HepG2 (cell line): Measurements from ENCODE around the gene NR1H2.

Source experiments
- MAFK ChIP-seq, 2 experiments: IDR thresholded peaks in 1 of 2; conservative IDR thresholded peaks in 1 of 2; 2 replicates each; pipeline ENCODE4 v1.6.1; 2011; ENCODE audit warnings: improper control_type of control experiment in 2 of 2, low read length in 2 of 2
- POLR2A ChIP-seq, 2 experiments: IDR thresholded peaks; 2 replicates each; pipeline ENCODE4 v1.6.1; 2011; ENCODE audit warnings: low read depth in 2 of 2, low read length in 2 of 2, mild to moderate bottlenecking in 1 of 2, moderate library complexity in 1 of 2; ENCODE audit not compliant: insufficient read depth in 1 of 2
- POLR2AphosphoS2 ChIP-seq: IDR thresholded peaks from 2 replicates; pipeline ENCODE4 v1.6.1; 2011; ENCODE audit warnings: low read depth, low read length, improper control_type of control experiment
- TF ChIP-seq, protein P1 (sequence below): sonication (generic); formaldehyde crosslinking; IDR thresholded peaks from 2 replicates; pipeline ENCODE4 v1.5.0; 2020; ENCODE audit warnings: mild to moderate bottlenecking, missing genetic modification reagents, moderate library complexity
- TF ChIP-seq, protein P2 (sequence below), 2 experiments: IDR thresholded peaks; 2 replicates each; pipeline ENCODE4 v1.6.1; 2011 to 2012; ENCODE audit warnings: low read length in 2 of 2, borderline replicate concordance in 1 of 2, low read depth in 1 of 2, mild to moderate bottlenecking in 1 of 2, moderate library complexity in 1 of 2

DNA sequence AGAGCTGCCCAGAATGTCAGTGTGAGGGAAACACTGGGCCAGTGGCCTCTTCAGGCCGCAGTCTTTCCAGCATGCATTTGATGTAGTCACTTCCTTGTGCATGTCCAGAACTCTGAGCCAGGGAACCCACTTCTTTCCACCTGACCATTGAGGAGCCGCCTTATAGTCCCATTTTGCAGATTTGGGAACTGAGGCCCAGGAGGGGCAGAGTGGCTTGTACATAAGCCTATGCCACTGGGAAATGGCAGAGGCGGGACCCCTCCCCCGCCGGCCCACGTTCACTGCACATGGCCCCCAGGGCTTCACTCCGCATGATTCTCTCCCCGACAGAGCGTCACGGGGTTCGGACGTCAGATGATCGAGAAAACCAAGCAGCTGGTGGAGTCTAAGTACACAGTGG, 36.8 kb downstream of the NR1H2 start:
- no peak for TF ChIP-seq POLR2AphosphoS2
- TF ChIP-seq, protein P1, sequence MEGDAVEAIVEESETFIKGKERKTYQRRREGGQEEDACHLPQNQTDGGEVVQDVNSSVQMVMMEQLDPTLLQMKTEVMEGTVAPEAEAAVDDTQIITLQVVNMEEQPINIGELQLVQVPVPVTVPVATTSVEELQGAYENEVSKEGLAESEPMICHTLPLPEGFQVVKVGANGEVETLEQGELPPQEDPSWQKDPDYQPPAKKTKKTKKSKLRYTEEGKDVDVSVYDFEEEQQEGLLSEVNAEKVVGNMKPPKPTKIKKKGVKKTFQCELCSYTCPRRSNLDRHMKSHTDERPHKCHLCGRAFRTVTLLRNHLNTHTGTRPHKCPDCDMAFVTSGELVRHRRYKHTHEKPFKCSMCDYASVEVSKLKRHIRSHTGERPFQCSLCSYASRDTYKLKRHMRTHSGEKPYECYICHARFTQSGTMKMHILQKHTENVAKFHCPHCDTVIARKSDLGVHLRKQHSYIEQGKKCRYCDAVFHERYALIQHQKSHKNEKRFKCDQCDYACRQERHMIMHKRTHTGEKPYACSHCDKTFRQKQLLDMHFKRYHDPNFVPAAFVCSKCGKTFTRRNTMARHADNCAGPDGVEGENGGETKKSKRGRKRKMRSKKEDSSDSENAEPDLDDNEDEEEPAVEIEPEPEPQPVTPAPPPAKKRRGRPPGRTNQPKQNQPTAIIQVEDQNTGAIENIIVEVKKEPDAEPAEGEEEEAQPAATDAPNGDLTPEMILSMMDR (CRISPR knock-in tag): no peak
- TF ChIP-seq POLR2A (IDR thresholded peaks at IDR 0.05; ENCODE audit: insufficient read depth in 1 of 2, low read depth in 2 of 2, low read length in 2 of 2): no peak
- TF ChIP-seq, protein P2, sequence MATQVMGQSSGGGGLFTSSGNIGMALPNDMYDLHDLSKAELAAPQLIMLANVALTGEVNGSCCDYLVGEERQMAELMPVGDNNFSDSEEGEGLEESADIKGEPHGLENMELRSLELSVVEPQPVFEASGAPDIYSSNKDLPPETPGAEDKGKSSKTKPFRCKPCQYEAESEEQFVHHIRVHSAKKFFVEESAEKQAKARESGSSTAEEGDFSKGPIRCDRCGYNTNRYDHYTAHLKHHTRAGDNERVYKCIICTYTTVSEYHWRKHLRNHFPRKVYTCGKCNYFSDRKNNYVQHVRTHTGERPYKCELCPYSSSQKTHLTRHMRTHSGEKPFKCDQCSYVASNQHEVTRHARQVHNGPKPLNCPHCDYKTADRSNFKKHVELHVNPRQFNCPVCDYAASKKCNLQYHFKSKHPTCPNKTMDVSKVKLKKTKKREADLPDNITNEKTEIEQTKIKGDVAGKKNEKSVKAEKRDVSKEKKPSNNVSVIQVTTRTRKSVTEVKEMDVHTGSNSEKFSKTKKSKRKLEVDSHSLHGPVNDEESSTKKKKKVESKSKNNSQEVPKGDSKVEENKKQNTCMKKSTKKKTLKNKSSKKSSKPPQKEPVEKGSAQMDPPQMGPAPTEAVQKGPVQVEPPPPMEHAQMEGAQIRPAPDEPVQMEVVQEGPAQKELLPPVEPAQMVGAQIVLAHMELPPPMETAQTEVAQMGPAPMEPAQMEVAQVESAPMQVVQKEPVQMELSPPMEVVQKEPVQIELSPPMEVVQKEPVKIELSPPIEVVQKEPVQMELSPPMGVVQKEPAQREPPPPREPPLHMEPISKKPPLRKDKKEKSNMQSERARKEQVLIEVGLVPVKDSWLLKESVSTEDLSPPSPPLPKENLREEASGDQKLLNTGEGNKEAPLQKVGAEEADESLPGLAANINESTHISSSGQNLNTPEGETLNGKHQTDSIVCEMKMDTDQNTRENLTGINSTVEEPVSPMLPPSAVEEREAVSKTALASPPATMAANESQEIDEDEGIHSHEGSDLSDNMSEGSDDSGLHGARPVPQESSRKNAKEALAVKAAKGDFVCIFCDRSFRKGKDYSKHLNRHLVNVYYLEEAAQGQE (IDR thresholded peaks at IDR 0.05; ENCODE audit: borderline replicate concordance in 1 of 2, low read depth in 1 of 2, low read length in 2 of 2): no peak
- TF ChIP-seq MAFK (conservative IDR thresholded peaks at IDR 0.05 in 1 of 2, IDR thresholded peaks at IDR 0.05 in 1 of 2; ENCODE audit: low read length in 2 of 2): no peak
